ENCODE results near the gene CLDN19.

CLDN19 gene

GRCh38 chr1:42740851-42741580, 980 bp upstream of the CLDN19 start:
- H3K4me3 ChIP-seq (ENCODE audit: low read length) = no peak overlapping the region
- H3K9me3 ChIP-seq (ENCODE audit: control insufficient read depth, insufficient read depth, low read length) = no peaks in the 10 kb centered on the region

DNA sequence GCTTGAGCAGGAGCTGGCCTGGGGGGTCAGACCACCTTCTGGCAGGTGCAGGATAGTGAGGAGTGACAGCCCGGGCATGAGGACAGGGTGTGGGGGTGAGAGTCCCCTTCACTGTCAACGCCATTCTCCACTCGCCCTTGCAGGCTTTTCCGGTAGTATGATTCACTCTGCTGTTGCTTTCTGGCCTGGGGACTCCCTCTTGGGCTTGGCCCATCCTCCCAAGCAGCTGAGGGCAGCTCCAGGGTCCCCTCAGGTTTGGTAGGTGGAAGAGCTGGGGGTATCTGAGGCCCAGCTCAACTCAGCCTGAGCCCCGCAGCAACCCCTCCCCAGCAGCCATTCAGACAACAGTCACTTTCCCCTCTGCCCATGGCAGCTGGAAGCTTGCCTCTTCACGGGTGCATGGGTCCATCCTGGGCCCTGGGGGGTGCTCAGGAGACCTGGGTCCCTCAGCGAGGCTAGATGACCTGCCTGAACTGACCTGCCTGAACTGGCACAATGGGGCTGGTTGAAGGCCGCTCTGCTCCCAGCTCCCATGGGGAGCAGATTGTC, 1.3 kb downstream of the CLDN19 start:
- Histone ChIP-seq H3K79me2 (ENCODE audit: control insufficient read depth, low read length) (no peaks in the 10 kb centered on the region), H3K4me3 (ENCODE audit: low read length) (no peak overlapping the region), H3K4me1 (ENCODE audit: control insufficient read depth, low read length) (peaks cover 8% of the 10 kb centered on the region), H3K27me3 (ENCODE audit: control insufficient read depth, low read length) (no peaks in the 10 kb centered on the region), H3K4me2 (ENCODE audit: low read length) (no peak overlapping the region), H3K9me3 (ENCODE audit: control insufficient read depth, insufficient read depth, low read length) (no peaks in the 10 kb centered on the region), H3K9me2 (replicated peaks; ENCODE audit: control insufficient read depth, low read length) (no peaks in the 10 kb centered on the region), H3F3A (ENCODE audit: control insufficient read depth, insufficient read depth) (no peaks in the 10 kb centered on the region), H3K36me3 (ENCODE audit: control insufficient read depth, low read length) (no peaks in the 10 kb centered on the region), H4K20me1 (ENCODE audit: control insufficient read depth, insufficient read depth, low read depth, low read length) (0 out of 2 replicates have a peak, but pooled peaks cover 3% of the 10 kb centered on the region), H3K27ac (ENCODE audit: low read depth, low read length) (no peak overlapping the region)
- no peak for TF ChIP-seq CTCF (IDR thresholded peaks at IDR 0.05; ENCODE audit: low read depth, low read length, poor library complexity, severe bottlenecking)
- no peak for TF ChIP-seq EZH2phosphoT487 (IDR thresholded peaks at IDR 0.05; ENCODE audit: borderline replicate concordance, low read length)

More at GRCh38 chr1:42740851-42741580, 980 bp upstream of the CLDN19 start:
- Histone ChIP-seq H3K4me1 (ENCODE audit: control insufficient read depth, low read length) (peaks cover 8% of the 10 kb centered on the region), H3F3A (ENCODE audit: control insufficient read depth, insufficient read depth) (no peaks in the 10 kb centered on the region), H3K27me3 (ENCODE audit: control insufficient read depth, low read length) (no peaks in the 10 kb centered on the region), H3K36me3 (ENCODE audit: control insufficient read depth, low read length) (peaks cover 5% of the 10 kb centered on the region; the same call in 1 of the 2 replicates), H4K20me1 (ENCODE audit: control insufficient read depth, insufficient read depth, low read depth, low read length) (0 out of 2 replicates have a peak, but pooled peaks cover 7% of the 10 kb centered on the region), H3K27ac (ENCODE audit: low read depth, low read length) (no peak overlapping the region), H3K9me2 (replicated peaks; ENCODE audit: control insufficient read depth, low read length) (no peaks in the 10 kb centered on the region), H3K4me2 (ENCODE audit: low read length) (no peak overlapping the region), H3K79me2 (ENCODE audit: control insufficient read depth, low read length) (no peaks in the 10 kb centered on the region)
- no peak for TF ChIP-seq CTCF (IDR thresholded peaks at IDR 0.05; ENCODE audit: low read depth, low read length, poor library complexity, severe bottlenecking)
- TF ChIP-seq EZH2phosphoT487 (IDR thresholded peaks at IDR 0.05; ENCODE audit: borderline replicate concordance, low read length) = no peak

- Histone ChIP-seq H3K9me3 (ENCODE audit: control insufficient read depth, insufficient read depth, low read length) (no peaks in the 10 kb centered on the region), H3K79me2 (ENCODE audit: control insufficient read depth, low read length) (no peaks in the 10 kb centered on the region), H3K27me3 (ENCODE audit: control insufficient read depth, low read length) (no peaks in the 10 kb centered on the region), H3K27ac (ENCODE audit: low read depth, low read length) (no peak overlapping the region), H4K20me1 (ENCODE audit: control insufficient read depth, insufficient read depth, low read depth, low read length) (no peaks in the 10 kb centered on the region), H3K4me3 (ENCODE audit: low read length) (no peak overlapping the region), H3K36me3 (ENCODE audit: control insufficient read depth, low read length) (no peaks in the 10 kb centered on the region), H3F3A (ENCODE audit: control insufficient read depth, insufficient read depth) (no peaks in the 10 kb centered on the region), H3K4me1 (ENCODE audit: control insufficient read depth, low read length) (peaks cover 8% of the 10 kb centered on the region), H3K9me2 (replicated peaks; ENCODE audit: control insufficient read depth, low read length) (no peaks in the 10 kb centered on the region), H3K4me2 (ENCODE audit: low read length) (no peak overlapping the region)
- TF ChIP-seq EZH2phosphoT487 (IDR thresholded peaks at IDR 0.05; ENCODE audit: borderline replicate concordance, low read length) = no peak
- no peak for TF ChIP-seq CTCF (IDR thresholded peaks at IDR 0.05; ENCODE audit: low read depth, low read length, poor library complexity, severe bottlenecking)
Measured at GRCh38 chr1:42737986-42738677, 1.9 kb downstream of the CLDN19 start.

Data from DOHH2 (cell line).